H1 (cell line): ENCODE data around the gene BIN2. TPM values are rescaled to one million over a fixed set of nuclear protein-coding genes. Genes with fewer than 3 reads are reported as not detected.

Experiments
- CTCF ChIP-seq, 3 experiments: IDR thresholded peaks; 1 replicate in 2 of 3; 2 replicates in 1 of 3; pipeline versions ENCODE4 v1.5.1 to v1.6.1; 2011; ENCODE audit warnings: low read length in 3 of 3, mild to moderate bottlenecking in 3 of 3, inconsistent platforms in 2 of 3, low read depth in 1 of 3, moderate library complexity in 1 of 3; ENCODE audit not compliant: insufficient read depth in 1 of 3; ENCODE audit errors: control extremely low read depth in 1 of 3
- GABPA ChIP-seq: IDR thresholded peaks from 2 replicates; pipeline ENCODE4 v1.6.1; 2011; ENCODE audit warnings: mild to moderate bottlenecking, low read length, moderate library complexity, borderline replicate concordance; ENCODE audit not compliant: insufficient read depth
- GTF2F1 ChIP-seq: IDR thresholded peaks from 2 replicates; pipeline ENCODE4 v1.6.1; 2012; ENCODE audit warnings: low read depth, low read length, improper control_type of control experiment, borderline replicate concordance
- YY1 ChIP-seq: IDR thresholded peaks from 2 replicates; pipeline ENCODE4 v1.6.1; 2011; ENCODE audit warnings: low read depth, mild to moderate bottlenecking, low read length
- polyA plus RNA-seq, 7 experiments: library from polyadenylated mRNA; depleted of rRNA in 3 of 7; stranded (reverse) in 5 of 7; unstranded in 2 of 7; fragments of >200 nt in 5 of 7; fragments of 200-250 nt in 2 of 7; gene quantifications; 1 replicate in 5 of 7; 2 replicates in 1 of 7; 4 replicates in 1 of 7; pipeline versions ENCODE4 v1.2.1 to v1.2.3, GENCODE V29; 2011 to 2013; ENCODE audit warnings: missing spikeins in 2 of 7, mixed read lengths in 2 of 7
- total RNA-seq: library from RNA; stranded (reverse); fragmentation: NEBNext Ultra II Directional; extraction: Animal tissue kit (Norgen Biotek cat#: 25700); gene quantifications from 2 replicates; pipeline ENCODE4 v1.2.1, GENCODE V29; 2021

The BIN2 gene
- total and polyA plus RNA-seq, 2 of the 8 experiments (the other 6 are each of a cell fraction or from before 2014, with no cell fraction given): not detected

DNA sequence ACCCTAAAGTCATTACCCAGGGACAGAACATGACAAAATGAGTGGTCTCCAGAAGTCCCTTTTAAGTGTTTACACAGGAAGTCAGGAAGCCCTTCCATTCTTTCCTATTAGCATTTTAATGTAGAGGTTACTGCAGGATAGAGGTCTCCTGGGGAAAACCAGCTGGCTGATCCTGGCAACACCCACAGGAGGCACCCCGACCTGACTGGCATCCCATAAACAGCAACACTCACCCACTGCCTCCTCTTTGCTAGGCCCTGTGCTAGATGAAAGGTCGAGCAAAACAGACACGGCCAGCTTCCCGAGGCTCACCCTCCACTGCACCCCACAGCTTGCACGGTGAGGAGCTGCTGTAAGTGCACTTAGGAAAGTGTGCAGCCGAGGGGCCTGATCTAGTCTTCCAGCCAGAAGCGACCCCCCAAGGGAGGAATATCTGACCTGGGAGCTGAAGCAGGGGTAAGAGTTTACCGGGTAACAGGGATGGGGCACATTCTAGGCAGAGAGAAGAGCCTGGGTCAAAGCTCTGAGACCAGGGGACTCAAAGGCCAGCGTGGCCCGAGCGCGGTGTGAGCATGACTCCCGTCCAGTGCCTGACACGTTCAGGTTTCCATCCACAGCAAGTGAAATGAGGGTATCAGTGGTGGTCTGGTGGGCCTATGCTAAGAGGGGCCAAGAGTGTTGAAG lies 76.3 kb downstream of the BIN2 start (continued):
- TF ChIP-seq YY1 (no peak), CTCF (IDR thresholded peaks at IDR 0.05; ENCODE audit: control extremely low read depth in 1 of 3, insufficient read depth in 1 of 3, low read depth in 1 of 3, low read length in 3 of 3) (no peak), GABPA (no peak), GTF2F1 (no peak)
